SKM-1 treated with dmso at 0.1 percent for 144 hours (cell line): ENCODE data around the gene SLC10A2.

Experiments
- DNase-seq: peaks from one replicate; lab custom pipeline; 2025; ENCODE audit not compliant: unreplicated experiment; lab: John Stamatoyannopoulos, UW

Gene SLC10A2

GRCh38 chr13:103046676-103047075, 19.5 kb downstream of the SLC10A2 start:
- no peak for DNase-seq

GRCh38 chr13:103044056-103044455, 22.2 kb downstream of the SLC10A2 start:
- DNase-seq, result no peak

- DNase-seq, result no peak
These were observed 26.2 kb downstream of the SLC10A2 start for GRCh38 chr13:103040006-103040405.

GRCh38 chr13:103039183-103039582, 27.0 kb downstream of the SLC10A2 start:
- no peak for DNase-seq

GRCh38 chr13:103036268-103036667, 29.9 kb downstream of the SLC10A2 start:
- DNase-seq, result no peak

- DNase-seq, result no peak
These were observed 32.2 kb downstream of the SLC10A2 start for GRCh38 chr13:103033999-103034398.

- DNase-seq, result no peak
These were observed 34.8 kb downstream of the SLC10A2 start for GRCh38 chr13:103031332-103031873.

GRCh38 chr13:103030776-103031175, 35.4 kb downstream of the SLC10A2 start:
- no peak for DNase-seq

GRCh38 chr13:103029798-103030197, 36.4 kb downstream of the SLC10A2 start:
- no peak for DNase-seq

- no peak for DNase-seq
These were observed 43.9 kb downstream of the SLC10A2 start for GRCh38 chr13:103022336-103022735.

- DNase-seq, result no peak
These were observed 47.7 kb downstream of the SLC10A2 start for GRCh38 chr13:103018556-103018955.

- DNase-seq, result no peak
These were observed 53.6 kb downstream of the SLC10A2 start for GRCh38 chr13:103012646-103013045.

- no peak for DNase-seq
These were observed 57.0 kb downstream of the SLC10A2 start for GRCh38 chr13:103009051-103009840.

GRCh38 chr13:103007427-103007762, 58.8 kb downstream of the SLC10A2 start:
- DNase-seq, result no peak

GRCh38 chr13:103006641-103007426, 59.4 kb downstream of the SLC10A2 start:
- DNase-seq, result peak; percentile 33

- no peak for DNase-seq
These were observed 61.4 kb downstream of the SLC10A2 start for GRCh38 chr13:103004661-103005345.

GRCh38 chr13:103003631-103004030, 62.6 kb downstream of the SLC10A2 start:
- DNase-seq, result no peak

- DNase-seq, result no peak
These were observed 63.9 kb downstream of the SLC10A2 start for GRCh38 chr13:103002279-103002678.

- no peak for DNase-seq
These were observed 66.1 kb downstream of the SLC10A2 start for GRCh38 chr13:103000157-103000556.

- DNase-seq, result peak; percentile 54
These were observed 66.7 kb downstream of the SLC10A2 start for GRCh38 chr13:102999499-102999898.
